ENCODE measurements around the gene OTX1. TPM values are rescaled to one million over a fixed set of nuclear protein-coding genes. Genes with fewer than 3 reads are reported as not detected.

Gene OTX1
- total and polyA plus RNA-seq, 2 donors (not counting 1 experiment from before 2014, with no cell fraction given), result not detected

GRCh38 chr2:63038034-63038433 lies 12.6 kb upstream of the OTX1 start:
- no peaks in the 10 kb centered on the region for H3K79me2 ChIP-seq (ENCODE audit: control insufficient read depth, insufficient read depth, low read length)
- intact Hi-C loops (cut with micrococcal nuclease), result no loop called here
- H3K9ac ChIP-seq (ENCODE audit: low read length), result no peak overlapping the region
- H3K4me2 ChIP-seq (replicated peaks; ENCODE audit: low read depth, low read length, poor library complexity, severe bottlenecking), result no peak overlapping the region
- H2AFZ ChIP-seq (ENCODE audit: insufficient read depth, low read depth, low read length, poor library complexity, severe bottlenecking), result no peak overlapping the region
- H3K27ac ChIP-seq (ENCODE audit: low read length in 2 of 2), result no peak overlapping the region
- no peaks in the 10 kb centered on the region for H4K20me1 ChIP-seq (ENCODE audit: control insufficient read depth, insufficient read depth, low read length, poor library complexity, severe bottlenecking)
- H3K4me1 ChIP-seq (ENCODE audit: control insufficient read depth in 2 of 2, insufficient read depth in 2 of 2, low read length in 2 of 2), result no peaks in the 10 kb centered on the region
- TF ChIP-seq CTCF (IDR thresholded peaks at IDR 0.05), result no peak
- TF ChIP-seq EZH2 (IDR thresholded peaks at IDR 0.05; ENCODE audit: borderline replicate concordance, insufficient read depth, low read depth, low read length, poor library complexity, severe bottlenecking), result no peak
- ChIA-PET POLR2A (no interaction called here), CTCF (no interaction called here)
- Mint-ChIP-seq H3K27ac (no peak overlapping the region), H3K27me3 (no peaks in the 10 kb centered on the region), H3K4me1 (no peaks in the 10 kb centered on the region), H3K9me3 (ENCODE audit: insufficient read depth) (no peaks in the 10 kb centered on the region), H3K4me3 (no peak overlapping the region)
- WGBS (ENCODE audit: insufficient coverage), result no CpG with 5 or more reads among the region's 4 CpGs
- no peak overlapping the region for H3K4me3 ChIP-seq (ENCODE audit: control extremely low read depth in 1 of 5, extremely low read depth in 1 of 5, insufficient read depth in 1 of 5, low read depth in 2 of 5, low read length in 4 of 5)
- ATAC-seq (ENCODE audit: low read depth), result no peak
- H3K27me3 ChIP-seq (replicated peaks in 1 of 4; ENCODE audit: control extremely low read depth in 1 of 4, control insufficient read depth in 3 of 4, insufficient read depth in 4 of 4, low read length in 3 of 4), result peaks cover 0 to 3% (median 0%) of the 10 kb centered on the region in 4 experiments
- peaks cover 0 to 2% of the 10 kb centered on the region in 2 experiments for H3K36me3 ChIP-seq (replicated peaks in 1 of 2; ENCODE audit: control extremely low read depth in 1 of 2, control insufficient read depth in 1 of 2, extremely low read depth in 1 of 2, insufficient read depth in 2 of 2, low read length in 1 of 2)
- H3K9me3 ChIP-seq (ENCODE audit: control extremely low read depth in 1 of 3, control insufficient read depth in 2 of 3, insufficient read depth in 1 of 3, low read length in 2 of 3), result no peaks in the 10 kb centered on the region
- DNase-seq, result no peak

- no peak overlapping the region for H3K4me3 Mint-ChIP-seq
Measured at GRCh38 chr2:63040586-63040985, 10.0 kb upstream of the OTX1 start.

More at GRCh38 chr2:63040586-63040985, 10.0 kb upstream of the OTX1 start:
- no peak overlapping the region for H2AFZ ChIP-seq (ENCODE audit: insufficient read depth, low read depth, low read length, poor library complexity, severe bottlenecking)
- CTCF ChIA-PET, result no interaction called here
- no peak overlapping the region for H3K27ac ChIP-seq (ENCODE audit: low read length in 2 of 2)
- peaks cover 0 to 2% of the 10 kb centered on the region in 2 experiments for H3K36me3 ChIP-seq (replicated peaks in 1 of 2; ENCODE audit: control extremely low read depth in 1 of 2, control insufficient read depth in 1 of 2, extremely low read depth in 1 of 2, insufficient read depth in 2 of 2, low read length in 1 of 2)
- POLR2A ChIA-PET, result no interaction called here
- H3K9me3 ChIP-seq (ENCODE audit: control extremely low read depth in 1 of 3, control insufficient read depth in 2 of 3, insufficient read depth in 1 of 3, low read length in 2 of 3), result peaks cover 0 to 8% (median 0%) of the 10 kb centered on the region in 3 donors
- DNase-seq (no peak), ATAC-seq (ENCODE audit: low read depth) (no peak)
- no peak for TF ChIP-seq EZH2 (IDR thresholded peaks at IDR 0.05; ENCODE audit: borderline replicate concordance, insufficient read depth, low read depth, low read length, poor library complexity, severe bottlenecking)
- TF ChIP-seq CTCF (IDR thresholded peaks at IDR 0.05), result no peak
- H4K20me1 ChIP-seq (ENCODE audit: control insufficient read depth, insufficient read depth, low read length, poor library complexity, severe bottlenecking), result no peaks in the 10 kb centered on the region
- H3K4me2 ChIP-seq (replicated peaks; ENCODE audit: low read depth, low read length, poor library complexity, severe bottlenecking), result no peak overlapping the region
- WGBS (ENCODE audit: insufficient coverage), result no CpG with 5 or more reads among the region's 1 CpG
- Mint-ChIP-seq H3K27ac (no peak overlapping the region), H3K27me3 (peaks cover 23% of the 10 kb centered on the region), H3K4me1 (peaks cover 2% of the 10 kb centered on the region), H3K9me3 (ENCODE audit: insufficient read depth) (no peaks in the 10 kb centered on the region)
- H3K4me1 ChIP-seq (ENCODE audit: control insufficient read depth in 2 of 2, insufficient read depth in 2 of 2, low read length in 2 of 2), result no peaks in the 10 kb centered on the region
- peaks cover 0 to 17% (median 12%) of the 10 kb centered on the region in 4 experiments for H3K27me3 ChIP-seq (replicated peaks in 1 of 4; ENCODE audit: control extremely low read depth in 1 of 4, control insufficient read depth in 3 of 4, insufficient read depth in 4 of 4, low read length in 3 of 4)
- intact Hi-C loops (cut with micrococcal nuclease), result no loop called here
- no peak overlapping the region for H3K4me3 ChIP-seq (ENCODE audit: control extremely low read depth in 1 of 5, extremely low read depth in 1 of 5, insufficient read depth in 1 of 5, low read depth in 2 of 5, low read length in 4 of 5)
- no peaks in the 10 kb centered on the region for H3K79me2 ChIP-seq (ENCODE audit: control insufficient read depth, insufficient read depth, low read length)
- H3K9ac ChIP-seq (ENCODE audit: low read length), result no peak overlapping the region

All from B cell (primary cell).